GM19240 (cell line): ENCODE measurements around the gene RAB4B.
"Not testable (repeated sequence)": the region's sequence is repeated elsewhere in the genome, so short reads cannot be mapped to it uniquely, and the experiment has no call there.

ENCODE experiments used
- DNase-seq: peaks from one replicate; pipeline ENCODE4 v3.0.0; 2011; ENCODE audit warnings: low spot score; ENCODE audit not compliant: insufficient read length

The RAB4B gene

DNA sequence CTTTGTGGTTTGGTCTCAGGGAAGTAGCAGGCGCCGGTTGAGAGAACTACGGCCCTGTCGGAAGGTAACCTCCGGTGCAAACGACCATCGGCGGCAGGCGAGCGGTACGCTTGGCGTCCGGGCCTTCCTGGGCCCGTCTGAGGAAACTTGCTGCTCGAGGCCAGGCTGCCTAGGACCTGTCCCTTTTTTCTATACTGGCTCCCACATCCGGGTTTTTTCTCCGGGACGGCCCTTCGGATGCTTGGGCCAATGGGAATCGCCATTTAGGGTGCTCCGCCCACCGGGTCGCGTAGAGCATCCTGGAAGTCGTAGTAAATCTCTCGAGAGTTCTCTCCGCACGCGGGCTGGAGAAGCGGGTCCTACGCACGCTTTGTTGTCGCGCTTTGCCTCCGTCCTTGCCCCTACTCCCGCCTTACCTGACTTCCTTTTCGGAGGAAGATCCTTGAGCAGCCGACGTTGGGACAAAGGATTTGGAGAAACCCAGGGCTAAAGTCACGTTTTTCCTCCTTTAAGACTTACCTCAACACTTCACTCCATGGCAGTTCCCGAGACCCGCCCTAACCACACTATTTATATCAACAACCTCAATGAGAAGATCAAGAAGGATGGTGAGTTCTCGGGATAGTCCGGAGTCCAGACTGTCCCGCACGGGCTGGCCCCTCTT lies 27.0 kb upstream of the RAB4B start, which contains the start of gene SNRPA:
Gene SNRPA (plus strand): TSS at position 330 of the 664 bp plus-strand sequence. CDS start 206 bp downstream, at position 536.
- DNase-seq = peak; percentile 85

DNA sequence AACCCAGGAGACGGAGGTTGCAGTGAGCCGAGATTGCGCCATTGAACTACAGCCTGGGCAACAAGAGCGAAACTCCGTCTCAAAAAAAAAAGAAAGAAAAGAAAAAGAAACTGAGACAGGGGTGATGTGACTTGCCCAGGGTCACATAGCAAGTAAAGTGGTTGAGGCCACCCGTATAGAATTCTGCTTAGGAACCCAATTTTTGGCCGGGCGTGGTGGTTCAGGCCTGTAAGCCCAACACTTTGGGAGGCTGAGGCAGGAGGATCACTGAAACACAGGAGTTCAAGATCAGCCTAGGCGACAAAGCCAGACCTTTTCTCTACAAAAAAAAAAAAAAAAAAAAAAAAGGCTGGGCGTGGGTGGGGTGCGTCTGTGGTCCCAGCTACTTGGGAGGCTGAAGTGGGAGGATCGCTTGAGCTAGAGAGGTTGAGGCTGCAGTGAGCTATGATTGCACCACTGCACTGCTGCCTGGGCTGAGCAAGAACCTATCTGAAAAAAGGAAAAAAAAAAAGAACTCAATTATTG lies 25.7 kb upstream of the RAB4B start:
- no peak for DNase-seq

DNA sequence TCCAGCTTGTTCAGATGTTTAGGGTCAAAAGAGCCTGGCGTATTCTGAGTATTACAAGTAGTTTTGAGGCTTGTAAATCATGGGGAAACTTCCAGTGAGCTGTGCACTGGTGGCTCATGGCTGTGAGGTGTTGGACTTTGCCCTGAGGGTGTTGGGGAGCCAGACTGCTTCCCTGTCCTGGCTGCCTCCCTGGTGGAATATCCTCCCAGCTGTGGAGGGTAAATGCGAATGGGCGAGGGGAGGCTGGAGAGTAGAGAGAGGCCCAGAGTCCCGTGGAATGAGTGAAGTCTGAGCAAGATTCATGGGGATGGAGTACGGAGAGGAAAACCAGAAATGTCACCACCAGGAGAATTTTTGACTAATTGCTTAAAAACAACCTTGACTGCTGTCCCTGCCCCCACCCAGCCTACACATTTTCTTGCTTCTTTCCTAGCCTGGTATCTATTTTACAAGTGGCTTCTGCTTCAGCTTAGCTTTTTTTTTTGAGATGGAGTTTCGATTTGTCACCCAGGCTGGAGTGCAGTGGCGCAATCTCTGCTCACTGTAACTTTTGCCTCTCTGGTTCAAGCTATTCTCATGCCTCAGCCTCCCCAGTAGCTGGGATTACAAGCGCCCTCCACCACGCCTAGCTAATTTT lies 23.3 kb upstream of the RAB4B start:
- DNase-seq = no peak

DNA sequence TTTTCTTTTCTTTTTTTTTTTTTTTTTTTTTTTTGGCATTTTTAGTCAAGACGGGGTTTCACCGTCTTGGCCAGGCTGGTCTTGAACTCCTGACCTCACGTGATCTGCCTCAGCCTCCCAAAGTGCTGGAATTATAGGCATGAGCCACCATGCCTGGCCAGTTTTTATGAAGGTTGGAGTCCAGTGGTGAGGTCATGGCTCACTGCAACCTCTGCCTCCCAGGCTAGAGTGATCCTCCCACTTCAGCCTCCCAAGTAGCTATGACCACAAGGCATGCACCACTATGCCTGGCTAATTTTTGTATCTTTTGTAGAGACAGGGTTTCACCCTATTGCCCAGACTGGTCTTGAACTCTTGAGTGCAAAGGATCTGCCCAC lies 22.8 kb upstream of the RAB4B start:
- DNase-seq = no peak

DNA sequence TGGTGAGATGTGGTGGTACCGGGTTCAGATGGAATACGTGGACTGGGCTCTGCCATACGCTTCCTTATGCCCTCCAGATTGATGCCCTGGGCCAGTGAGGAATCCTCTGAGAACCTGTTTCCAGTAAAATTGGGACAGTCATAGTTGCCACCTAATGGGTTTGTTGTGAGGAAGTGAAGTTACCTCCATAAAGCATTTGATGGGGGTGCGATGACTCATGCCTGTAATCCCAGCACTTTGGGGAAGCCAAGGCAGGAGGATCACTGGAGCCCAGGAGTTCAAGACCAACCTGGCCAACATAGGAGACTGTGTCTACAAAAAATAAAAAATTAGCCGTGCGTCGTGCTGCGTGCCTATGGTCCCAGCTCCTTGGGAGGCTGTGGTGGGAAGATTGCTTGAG lies 22.3 kb upstream of the RAB4B start:
- DNase-seq = no peak

DNA sequence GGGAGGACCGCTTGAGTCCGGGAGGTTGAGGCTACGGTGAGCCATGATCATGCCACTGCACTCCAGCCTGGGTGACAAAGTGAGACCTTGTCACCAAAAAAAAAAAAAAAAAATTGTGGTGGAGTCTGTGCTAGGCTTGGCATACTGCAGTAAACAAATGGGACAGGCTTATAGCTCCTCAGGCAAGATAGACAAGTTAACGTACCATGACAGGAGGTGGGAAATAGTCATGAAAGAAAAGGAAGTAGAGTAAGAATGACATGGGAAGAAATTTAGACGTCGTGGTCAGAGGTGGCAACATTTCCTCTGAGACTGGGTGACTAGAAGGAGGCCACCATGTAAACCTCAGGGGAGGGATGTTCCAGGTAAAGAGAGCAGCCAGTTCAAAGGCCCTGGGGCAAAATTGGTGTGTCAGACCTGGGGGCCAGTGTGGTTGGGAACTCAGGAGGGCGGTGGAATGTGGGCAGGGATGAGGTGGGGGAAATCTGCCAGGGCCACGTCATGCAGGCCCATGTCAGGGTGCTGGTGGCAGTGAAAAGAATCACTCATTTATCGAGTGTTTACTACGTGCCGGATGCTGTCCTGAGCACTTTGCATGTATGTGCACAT lies 21.4 kb upstream of the RAB4B start:
- no peak for DNase-seq

DNA sequence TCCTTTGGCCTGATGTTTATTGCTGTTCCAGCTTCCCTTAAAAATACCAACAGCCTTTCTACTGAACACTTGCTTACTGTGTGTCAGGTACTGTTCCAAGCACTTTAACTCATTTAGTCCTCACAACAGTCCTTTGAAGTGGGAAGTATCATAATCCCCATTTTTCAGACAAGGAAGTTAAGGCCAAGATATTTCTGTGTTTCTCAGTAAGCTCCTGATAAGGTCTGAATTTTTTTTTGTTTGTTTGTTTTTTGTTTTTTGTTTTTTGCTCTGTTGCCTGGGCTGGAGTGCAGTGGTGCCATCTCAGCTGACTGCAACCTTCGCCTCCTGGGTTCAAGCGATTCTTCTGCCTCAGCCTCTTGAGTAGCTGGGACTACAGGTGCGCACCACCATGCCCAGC lies 19.6 kb upstream of the RAB4B start:
- DNase-seq = no peak

DNA sequence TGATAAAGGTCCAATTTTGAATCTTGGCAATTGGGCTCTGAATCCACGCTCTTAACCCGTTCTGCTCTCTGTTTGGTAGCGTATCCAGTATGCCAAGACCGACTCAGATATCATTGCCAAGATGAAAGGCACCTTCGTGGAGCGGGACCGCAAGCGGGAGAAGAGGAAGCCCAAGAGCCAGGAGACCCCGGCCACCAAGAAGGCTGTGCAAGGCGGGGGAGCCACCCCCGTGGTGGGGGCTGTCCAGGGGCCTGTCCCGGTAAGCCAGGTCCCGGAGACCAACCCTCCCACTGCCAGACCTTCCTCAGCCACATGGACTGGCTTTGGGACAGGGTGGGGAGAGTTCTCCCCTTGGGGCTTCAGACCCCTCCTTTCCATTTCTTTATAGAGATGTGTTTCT lies 18.7 kb upstream of the RAB4B start:
- no peak for DNase-seq

DNA sequence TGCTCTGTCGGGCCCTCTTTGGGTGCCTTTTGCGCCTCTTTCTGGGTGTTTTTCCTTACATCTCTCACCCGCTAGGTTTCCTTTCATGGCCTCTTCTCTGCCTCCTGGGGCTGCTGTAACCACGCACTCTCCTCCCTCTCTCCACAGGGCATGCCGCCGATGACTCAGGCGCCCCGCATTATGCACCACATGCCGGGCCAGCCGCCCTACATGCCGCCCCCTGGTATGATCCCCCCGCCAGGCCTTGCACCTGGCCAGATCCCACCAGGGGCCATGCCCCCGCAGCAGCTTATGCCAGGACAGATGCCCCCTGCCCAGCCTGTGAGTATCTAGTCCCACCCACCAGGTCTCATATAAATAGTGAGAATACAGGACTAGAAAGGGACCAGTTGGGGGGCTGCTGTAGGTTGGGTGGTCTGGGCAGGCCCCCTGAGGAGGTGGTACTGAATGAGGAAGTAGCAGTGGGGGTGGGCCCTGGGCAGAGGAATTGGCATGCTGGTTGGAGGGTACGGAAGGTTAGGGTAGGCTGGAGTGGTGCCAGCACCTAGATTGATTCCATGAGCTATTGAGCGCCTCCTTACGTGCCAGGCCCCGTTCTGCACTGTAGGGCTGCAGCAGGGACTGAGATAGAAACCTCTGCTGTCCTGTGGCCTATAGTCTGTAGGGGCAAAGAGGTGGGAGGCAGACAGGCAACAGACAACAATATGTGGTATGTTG lies 15.1 kb upstream of the RAB4B start:
- no peak for DNase-seq

DNA sequence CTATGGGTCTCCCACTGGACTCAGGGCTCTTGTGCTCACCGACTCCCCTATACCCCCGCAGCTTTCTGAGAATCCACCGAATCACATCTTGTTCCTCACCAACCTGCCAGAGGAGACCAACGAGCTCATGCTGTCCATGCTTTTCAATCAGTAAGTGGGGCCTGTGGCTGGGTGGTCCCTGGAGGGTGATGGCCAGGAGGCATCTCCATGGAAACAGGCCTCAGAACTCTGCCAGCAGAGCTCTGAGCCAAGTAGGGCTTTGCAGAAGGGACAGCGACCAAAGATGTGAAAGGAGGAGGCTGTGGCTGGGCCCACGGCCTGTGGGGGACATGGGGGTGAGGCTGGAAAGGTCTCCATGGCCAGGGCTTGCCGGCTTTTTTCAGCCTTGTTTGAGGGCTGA lies 14.5 kb upstream of the RAB4B start:
- no peak for DNase-seq

DNA sequence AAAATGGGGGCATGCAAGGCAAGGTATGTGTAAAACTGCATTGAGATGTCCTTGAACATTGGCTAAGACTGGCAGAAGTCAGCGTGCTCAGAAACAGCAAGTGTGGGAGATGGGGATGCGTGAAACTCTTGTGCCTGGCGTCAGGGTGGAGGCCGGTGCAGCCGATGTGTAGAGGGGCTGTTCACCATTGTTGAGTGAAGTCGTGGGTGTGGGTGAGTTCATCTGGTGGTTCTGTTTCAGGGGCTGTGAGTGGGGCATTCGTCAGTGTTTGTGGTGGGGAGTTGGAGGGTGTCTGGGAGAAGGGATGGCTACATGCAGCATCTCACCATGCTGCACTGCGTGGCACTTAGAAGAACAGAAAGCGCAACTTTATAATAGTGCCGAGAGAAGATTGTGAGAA lies 14.1 kb upstream of the RAB4B start:
- DNase-seq = no peak

DNA sequence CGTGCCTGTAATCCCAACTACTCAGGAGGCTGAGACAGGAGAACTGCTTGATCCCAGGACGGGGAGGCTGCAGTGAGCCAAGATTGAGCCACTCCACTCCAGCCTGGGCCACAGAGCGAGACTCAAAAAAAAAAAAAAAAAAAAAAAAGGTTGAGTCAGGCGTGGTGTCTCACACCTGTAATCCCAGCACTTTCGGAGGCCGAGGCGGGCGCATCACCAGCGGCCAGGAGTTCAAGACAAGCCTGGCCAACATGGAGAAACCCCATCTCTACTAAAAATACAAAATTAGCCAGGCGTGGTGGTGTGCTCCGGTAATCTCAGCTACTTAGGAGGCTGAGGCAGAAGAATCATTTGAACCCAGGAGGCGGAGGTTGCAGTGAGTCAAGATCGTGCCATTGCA lies 11.7 kb upstream of the RAB4B start:
- DNase-seq = not testable (repeated sequence)

DNA sequence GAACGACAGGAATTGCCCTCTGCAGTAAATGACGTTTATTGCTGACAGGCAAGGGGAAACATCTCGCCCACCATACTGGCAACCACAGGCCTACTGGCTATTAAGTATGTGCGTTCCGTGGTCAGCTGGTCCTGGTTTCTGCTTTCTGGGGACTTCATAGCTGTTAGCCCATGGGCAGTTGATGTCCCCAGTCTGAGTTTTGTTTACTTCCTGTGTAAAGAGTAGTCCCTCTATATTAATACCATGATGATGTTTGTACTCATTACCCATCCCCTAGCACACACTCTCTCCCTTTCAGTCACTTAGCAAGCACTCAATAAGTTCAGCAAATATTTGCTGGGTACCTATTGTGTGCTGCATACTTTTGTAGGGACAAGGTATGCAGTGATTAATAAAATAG lies 9.2 kb upstream of the RAB4B start:
- no peak for DNase-seq

DNA sequence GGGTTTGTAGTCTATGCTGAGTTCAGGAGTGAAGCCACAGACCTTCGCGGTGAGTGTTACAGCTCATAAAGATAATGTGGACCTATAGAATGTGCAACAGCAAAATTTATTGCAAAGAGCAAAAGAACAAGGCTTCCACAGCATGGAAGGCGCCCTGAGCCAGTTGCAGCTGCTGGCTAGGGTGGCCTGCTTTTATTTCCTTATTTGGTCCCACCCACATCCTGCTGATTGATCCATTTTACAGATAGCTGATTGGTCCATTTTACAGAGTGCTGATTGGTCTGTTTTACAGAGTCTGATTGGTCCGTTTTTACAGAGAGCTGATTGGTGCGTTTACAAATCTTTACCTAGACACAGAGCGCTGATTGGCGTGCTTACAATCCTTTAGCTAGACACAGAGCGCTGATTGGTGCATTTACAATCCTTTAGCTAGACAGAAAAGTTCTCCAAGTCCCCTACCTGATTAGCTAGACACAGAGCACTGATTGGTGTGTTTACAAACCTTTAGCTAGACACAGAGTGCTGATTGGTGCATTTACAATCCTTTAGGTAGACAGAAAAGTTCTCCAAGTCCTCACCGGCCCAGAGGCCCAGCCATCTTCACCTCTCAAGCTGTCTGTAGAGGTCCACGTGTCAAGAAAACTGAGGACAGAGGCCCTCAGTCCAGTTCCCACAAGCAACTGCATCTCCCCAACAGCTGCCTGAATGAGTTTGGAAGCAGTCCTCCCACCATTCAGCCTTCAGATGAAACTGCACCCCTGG lies 6.8 kb upstream of the RAB4B start:
- DNase-seq = not testable (repeated sequence)

DNA sequence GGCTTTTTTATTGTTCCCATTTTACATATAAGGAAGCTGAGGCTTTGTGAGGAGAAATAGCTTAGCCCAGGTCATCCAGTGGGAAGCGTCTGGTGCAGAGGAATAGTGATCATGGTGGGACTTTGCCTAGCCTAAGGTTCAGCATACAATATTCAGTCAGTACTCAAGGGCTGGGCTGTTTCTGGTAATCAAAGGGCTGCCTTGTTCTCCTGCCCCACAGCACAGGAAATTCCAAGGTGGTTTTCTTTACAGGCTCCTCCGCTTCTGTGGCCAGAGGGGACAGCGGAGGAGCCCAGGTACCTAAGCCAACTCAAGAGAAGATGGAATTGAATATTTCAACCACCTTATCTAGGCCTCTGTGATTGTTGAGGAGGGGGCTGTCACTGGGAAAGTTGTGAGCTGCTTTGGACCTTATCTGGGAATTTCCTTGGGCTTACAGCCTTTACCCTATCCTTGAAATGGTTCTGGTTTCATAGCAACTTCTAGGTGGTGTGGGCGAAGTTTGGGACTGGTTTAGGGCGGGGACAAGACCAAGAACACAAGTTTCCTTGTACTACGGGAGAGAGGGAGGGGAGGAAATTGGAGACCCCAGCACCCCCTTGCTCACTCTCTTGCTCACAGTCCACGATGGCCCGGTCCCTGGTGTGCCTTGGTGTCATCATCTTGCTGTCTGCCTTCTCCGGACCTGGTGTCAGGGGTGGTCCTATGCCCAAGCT lies 3.0 kb upstream of the RAB4B start, which contains the start of gene MIA:
Gene MIA (plus strand): TSS at position 606 of the 716 bp plus-strand sequence. CDS start 22 bp downstream, at position 628.
- no peak for DNase-seq

DNA sequence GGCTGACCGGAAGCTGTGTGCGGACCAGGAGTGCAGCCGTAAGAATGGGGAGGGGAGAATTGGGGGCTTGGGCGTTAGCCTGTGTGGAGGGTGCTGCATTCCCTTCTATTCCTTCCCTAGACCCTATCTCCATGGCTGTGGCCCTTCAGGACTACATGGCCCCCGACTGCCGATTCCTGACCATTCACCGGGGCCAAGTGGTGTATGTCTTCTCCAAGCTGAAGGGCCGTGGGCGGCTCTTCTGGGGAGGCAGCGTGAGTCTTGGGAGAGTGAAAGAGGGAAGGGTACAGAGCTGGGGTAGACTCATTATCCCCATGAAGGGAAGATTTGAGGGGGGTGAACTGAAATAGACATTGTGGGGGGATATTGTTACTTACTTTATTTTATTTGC lies 2.4 kb upstream of the RAB4B start:
- DNase-seq = no peak

DNA sequence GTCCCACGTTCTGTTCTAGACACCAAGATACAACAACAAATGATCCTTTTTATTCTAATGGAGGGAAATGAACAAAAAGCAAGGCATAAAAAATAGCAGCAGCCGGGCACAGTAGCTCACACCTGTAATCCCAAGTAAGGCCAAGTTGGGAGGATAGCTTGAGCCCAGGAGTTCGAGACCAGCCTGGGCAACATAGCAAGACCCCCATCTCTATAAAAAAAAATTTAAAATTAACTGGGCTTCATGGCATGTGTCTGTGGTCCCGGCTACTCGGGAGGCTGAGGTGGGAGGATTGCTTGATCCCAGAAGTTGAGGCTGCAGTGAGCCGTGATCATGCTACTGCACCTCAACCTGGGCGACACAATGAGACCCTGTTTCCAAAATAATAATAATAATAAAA lies 1.7 kb upstream of the RAB4B start:
- no peak for DNase-seq

DNA sequence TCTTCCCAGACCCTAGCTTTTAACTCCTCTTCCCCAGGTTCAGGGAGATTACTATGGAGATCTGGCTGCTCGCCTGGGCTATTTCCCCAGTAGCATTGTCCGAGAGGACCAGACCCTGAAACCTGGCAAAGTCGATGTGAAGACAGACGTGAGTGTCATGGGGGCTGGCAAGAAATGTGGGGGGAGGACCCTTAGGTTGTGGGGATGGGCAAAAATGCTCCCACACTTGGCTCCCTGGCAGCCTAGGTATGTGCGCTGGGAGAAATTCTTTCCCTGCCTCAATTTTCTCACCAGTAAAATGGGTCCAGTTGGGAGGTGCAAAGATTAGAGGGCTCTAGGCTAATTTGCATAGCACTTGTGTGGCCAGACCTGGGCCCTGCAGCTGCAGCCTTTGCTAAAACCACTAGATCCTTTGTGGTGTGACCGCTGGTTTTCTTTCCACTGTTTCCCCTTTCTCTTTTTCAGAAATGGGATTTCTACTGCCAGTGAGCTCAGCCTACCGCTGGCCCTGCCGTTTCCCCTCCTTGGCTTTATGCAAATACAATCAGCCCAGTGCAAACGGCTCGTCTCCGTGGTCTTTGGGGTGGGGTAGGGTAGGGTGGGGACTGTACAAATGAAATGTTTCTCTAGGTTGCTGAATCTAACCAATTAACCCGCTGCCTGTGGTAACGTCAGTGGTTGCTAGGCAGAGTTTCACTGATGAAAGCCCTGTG lies 959 bp upstream of the RAB4B start:
- peak; percentile 58 for DNase-seq

DNA sequence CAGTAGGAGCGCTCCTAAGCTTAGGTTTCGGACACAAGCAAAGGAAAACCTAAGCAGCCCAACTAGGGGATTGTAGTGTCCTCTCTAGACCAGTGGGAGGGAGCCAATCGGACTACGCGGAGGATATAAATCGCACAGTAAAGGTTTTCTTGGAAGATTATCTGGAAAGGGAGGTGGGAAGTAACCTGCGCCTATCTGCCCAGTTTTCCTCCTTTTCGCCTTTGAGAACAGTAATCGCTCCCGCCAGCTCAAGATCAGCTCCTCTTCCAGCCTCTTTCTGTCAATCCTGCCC lies 456 bp upstream of the RAB4B start:
- DNase-seq = no peak

DNA sequence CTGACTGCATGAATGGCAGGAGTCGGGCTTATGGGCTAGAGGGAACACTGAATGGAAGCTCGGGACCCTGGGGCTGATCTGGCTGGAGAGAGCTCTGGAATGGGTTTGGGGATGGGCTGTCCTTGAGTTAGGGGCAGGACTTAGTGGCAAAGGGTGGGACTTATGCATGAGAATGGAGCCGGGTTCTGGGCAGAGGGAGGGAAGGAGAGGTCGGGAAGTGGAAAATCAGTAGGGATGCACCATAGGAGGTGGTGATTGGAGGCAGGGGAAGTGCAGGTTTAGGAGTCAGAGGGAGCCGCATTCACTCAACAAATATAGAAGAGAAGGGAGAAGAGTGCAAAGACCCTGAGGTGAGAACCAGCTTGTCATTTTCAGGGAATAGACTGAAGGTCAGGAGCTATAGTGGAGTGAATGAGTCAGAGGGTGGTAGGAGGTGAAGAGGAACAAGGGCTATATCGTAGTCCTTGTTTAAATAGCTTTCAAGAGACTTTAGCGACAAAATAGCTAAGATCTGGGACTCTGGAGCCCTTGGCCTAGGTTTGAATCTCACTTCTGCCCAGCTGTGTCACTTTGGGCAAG lies 748 bp downstream of the RAB4B start:
- DNase-seq = no peak
